ENCODE results near the gene JMJD4. TPM values are rescaled to one million over a fixed set of nuclear protein-coding genes. Genes with fewer than 3 reads are reported as not detected.

The JMJD4 gene
- total and polyA plus RNA-seq, 2 of the 4 experiments (the other 2 are of a cell fraction): 24.6 to 28.5 TPM

GRCh38 chr1:227745568-227746265 is 10.6 kb upstream of the JMJD4 start:
- Histone ChIP-seq H2BK5ac (ENCODE audit: low read depth, low read length, poor library complexity, severe bottlenecking) (no peak overlapping the region), H2BK20ac (ENCODE audit: low read depth, low read length) (no peak overlapping the region), H3K23ac (ENCODE audit: low read depth, low read length) (no peak overlapping the region), H2AFZ (replicated peaks; ENCODE audit: low read length, poor library complexity) (no peak overlapping the region), H2AK9ac (replicated peaks; ENCODE audit: low read depth, low read length, poor library complexity) (no peak overlapping the region), H3K56ac (ENCODE audit: extremely low read depth, insufficient read depth, low read length) (no peak overlapping the region), H4K8ac (ENCODE audit: low read depth in 2 of 2, low read length in 2 of 2) (no peak overlapping the region), H4K5ac (ENCODE audit: low read depth, low read length) (no peak overlapping the region), H4K20me1 (ENCODE audit: insufficient read depth, low read length) (peaks cover 67% of the 10 kb centered on the region), H3K79me1 (ENCODE audit: low read depth in 1 of 2, low read length in 2 of 2) (peaks cover 33 to 89% of the 10 kb centered on the region in 2 experiments), H3K27me3 (ENCODE audit: control insufficient read depth, insufficient read depth, low read length) (no peaks in the 10 kb centered on the region), H3K9ac (ENCODE audit: low read depth, low read length) (no peak overlapping the region), H3K27ac (ENCODE audit: insufficient read depth, low read length) (no peak overlapping the region), H4K91ac (ENCODE audit: insufficient read depth, low read depth, low read length) (no peak overlapping the region), H3K18ac (ENCODE audit: low read depth, low read length) (no peak overlapping the region), H3K4me1 (ENCODE audit: control insufficient read depth, insufficient read depth, low read length) (peaks cover 2% of the 10 kb centered on the region; the same call in 1 of the 2 replicates), H3K14ac (replicated peaks; ENCODE audit: low read depth, low read length) (no peak overlapping the region), H3K9me3 (ENCODE audit: control insufficient read depth, insufficient read depth, low read length) (no peaks in the 10 kb centered on the region), H2BK15ac (ENCODE audit: low read depth, low read length) (no peak overlapping the region), H2BK120ac (ENCODE audit: low read depth, low read length) (no peak overlapping the region), H3K4ac (ENCODE audit: low read depth, low read length) (no peak overlapping the region), H2AK5ac (ENCODE audit: low read depth, low read length) (no peak overlapping the region), H3K36me3 (ENCODE audit: control insufficient read depth, insufficient read depth, low read length) (peaks cover 24% of the 10 kb centered on the region), H3K4me3 (ENCODE audit: insufficient read depth, low read depth, low read length) (no peak overlapping the region), H3K9me1 (ENCODE audit: insufficient read depth, low read length) (peaks cover 11% of the 10 kb centered on the region), H3K4me2 (ENCODE audit: low read depth, low read length) (no peak overlapping the region)
- BruUV-seq (replicated peaks): no TSS peak
- DNase-seq (no peak), ATAC-seq (ENCODE audit: low read depth) (no peak)
- ChIA-PET CTCF (no interaction called here), POLR2A (ENCODE audit: unreplicated experiment) (interaction anchor here (0.6 kb wide), 1 partner anchor 188 kb away, joined by 4 read pairs; no protein-coding TSS in a partner anchor)
- WGBS, 2 experiments (ENCODE audit: extremely low coverage in 2 of 2, insufficient read length in 1 of 2): 93% methylated on average over 4 of the region's 12 CpGs; no CpG with 5 or more reads in 1 of the 2 experiments
- TF ChIP-seq RCOR1 (IDR thresholded peaks at IDR 0.05; ENCODE audit: insufficient replicate concordance, low read length) (no peak), BHLHE40 (IDR thresholded peaks at IDR 0.05; ENCODE audit: low read depth, low read length) (no peak), FOS (IDR thresholded peaks at IDR 0.05; ENCODE audit: low read depth, low read length) (no peak), CHD1 (IDR thresholded peaks at IDR 0.05; ENCODE audit: low read depth, low read length) (no peak)
- in situ Hi-C loops (cut with MboI; ENCODE audit: low sequenced_read_pairs): no loop called here
- dilution Hi-C loops (cut with HindIII; ENCODE audit: low sequenced_read_pairs, unreplicated experiment): no loop called here
- intact Hi-C loops (cut with micrococcal nuclease): no loop called here
